Mesodermal cell (in vitro differentiated cells): Measurements from ENCODE around the gene TXK.

ENCODE experiments used
- H3K27ac ChIP-seq: 2 replicates; pipeline ENCODE4 v1.7.0; 2013; ENCODE audit warnings: mild to moderate bottlenecking, low read depth, low read length, moderate library complexity; ENCODE audit not compliant: severe bottlenecking
- H3K36me3 ChIP-seq: 2 replicates; pipeline ENCODE4 v1.7.1; 2013; ENCODE audit warnings: mild to moderate bottlenecking, low read length, moderate library complexity; ENCODE audit not compliant: control insufficient read depth, insufficient read depth
- H3K4me1 ChIP-seq: one replicate; pipeline ENCODE4 v1.7.1; 2013; ENCODE audit warnings: mild to moderate bottlenecking, low read length; ENCODE audit not compliant: insufficient read depth, control insufficient read depth, poor library complexity, severe bottlenecking
- H3K4me3 ChIP-seq: 2 replicates; pipeline ENCODE4 v1.7.0; 2013; ENCODE audit warnings: low read length, control low read depth, mild to moderate bottlenecking; ENCODE audit not compliant: insufficient read depth, poor library complexity, severe bottlenecking; ENCODE audit errors: extremely low read depth
- H3K9me3 ChIP-seq: 2 replicates; pipeline ENCODE4 v1.7.1; 2013; ENCODE audit warnings: mild to moderate bottlenecking, low read length, moderate library complexity; ENCODE audit not compliant: control insufficient read depth
- WGBS, 2 experiments: methylation state at CpG; one replicate each; pipeline ENCODE4 v1.1.5; 2013; ENCODE audit warnings: missing lambda C conversion rate in 2 of 2; ENCODE audit not compliant: insufficient coverage in 2 of 2; 5-methylcytosine and 5-hydroxymethylcytosine counted together

Gene TXK

DNA sequence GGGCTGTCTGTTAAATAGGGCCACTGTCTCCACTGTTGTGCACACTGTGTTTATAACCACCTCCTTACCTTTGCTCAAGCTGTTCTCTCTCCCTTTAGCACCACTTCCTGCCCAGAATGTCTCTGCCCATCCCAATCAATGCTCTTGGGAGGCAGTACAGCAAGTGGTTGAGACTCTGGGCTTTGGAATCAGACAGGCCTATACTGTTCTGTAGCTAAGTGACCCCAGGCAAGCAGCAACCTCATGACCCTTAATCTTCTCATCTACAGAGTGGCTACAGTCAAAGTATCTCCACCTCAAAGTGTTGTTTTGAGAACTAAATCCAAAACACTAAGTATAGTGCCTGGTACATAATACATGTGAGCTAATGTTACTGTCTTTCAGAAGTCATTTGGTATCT is 3.8 kb upstream of the TXK start:
- H3K4me3 ChIP-seq: no peak overlapping the region
- H3K27ac ChIP-seq: no peak overlapping the region
- no peaks in the 10 kb centered on the region for H3K9me3 ChIP-seq
- H3K36me3 ChIP-seq: no peaks in the 10 kb centered on the region
- H3K4me1 ChIP-seq: no peaks in the 10 kb centered on the region

- no peaks in the 10 kb centered on the region for H3K9me3 ChIP-seq
- no peaks in the 10 kb centered on the region for H3K4me1 ChIP-seq
Measured at GRCh38 chr4:48133669-48134068, 381 bp downstream of the TXK start.

GRCh38 chr4:48131736-48132135 is 2.3 kb downstream of the TXK start:
- Histone ChIP-seq H3K9me3 (no peaks in the 10 kb centered on the region), H3K4me3 (no peak overlapping the region), H3K4me1 (peaks cover 9% of the 10 kb centered on the region), H3K27ac (no peak overlapping the region), H3K36me3 (no peaks in the 10 kb centered on the region)
- 100% methylated on average over 1 of the region's 4 CpGs; no CpG with 5 or more reads in 1 of the 2 experiments for WGBS, 2 experiments

More at GRCh38 chr4:48133669-48134068, 381 bp downstream of the TXK start:
- Histone ChIP-seq H3K36me3 (no peaks in the 10 kb centered on the region), H3K27ac (no peak overlapping the region), H3K4me3 (no peak overlapping the region)

DNA sequence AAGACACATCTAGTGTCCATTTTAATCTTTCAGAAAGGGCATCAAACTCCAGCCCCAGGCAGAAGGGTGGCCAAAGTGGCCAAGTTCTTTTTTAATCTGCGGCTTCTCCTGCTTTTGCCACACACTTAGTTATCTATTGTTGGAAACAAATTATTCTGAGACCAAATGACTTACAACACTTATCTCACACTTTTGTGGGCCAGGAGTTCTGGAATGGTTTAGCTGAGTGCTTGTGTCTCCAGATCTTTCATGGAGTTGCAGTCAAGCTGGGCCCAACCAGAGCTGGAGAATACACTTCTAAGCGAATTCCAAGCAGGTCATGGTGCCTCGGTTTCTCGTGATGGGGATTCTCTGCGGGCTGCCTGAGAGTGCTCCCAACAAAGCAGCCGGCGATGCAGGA is 4.0 kb downstream of the TXK start:
- Histone ChIP-seq H3K4me1 (peaks cover 9% of the 10 kb centered on the region), H3K27ac (no peak overlapping the region), H3K36me3 (no peaks in the 10 kb centered on the region), H3K9me3 (no peaks in the 10 kb centered on the region), H3K4me3 (no peak overlapping the region)
- 77 to 84% methylated on average over 6 of the region's 7 CpGs for WGBS, 2 experiments

GRCh38 chr4:48129307-48130014 is 4.6 kb downstream of the TXK start:
- 86 to 96% methylated on average over 5 to 8 of the region's 9 CpGs for WGBS, 2 experiments
- H3K9me3 ChIP-seq: no peaks in the 10 kb centered on the region
- H3K27ac ChIP-seq: no peak overlapping the region
- no peaks in the 10 kb centered on the region for H3K36me3 ChIP-seq
- peaks cover 9% of the 10 kb centered on the region for H3K4me1 ChIP-seq
- no peak overlapping the region for H3K4me3 ChIP-seq

DNA sequence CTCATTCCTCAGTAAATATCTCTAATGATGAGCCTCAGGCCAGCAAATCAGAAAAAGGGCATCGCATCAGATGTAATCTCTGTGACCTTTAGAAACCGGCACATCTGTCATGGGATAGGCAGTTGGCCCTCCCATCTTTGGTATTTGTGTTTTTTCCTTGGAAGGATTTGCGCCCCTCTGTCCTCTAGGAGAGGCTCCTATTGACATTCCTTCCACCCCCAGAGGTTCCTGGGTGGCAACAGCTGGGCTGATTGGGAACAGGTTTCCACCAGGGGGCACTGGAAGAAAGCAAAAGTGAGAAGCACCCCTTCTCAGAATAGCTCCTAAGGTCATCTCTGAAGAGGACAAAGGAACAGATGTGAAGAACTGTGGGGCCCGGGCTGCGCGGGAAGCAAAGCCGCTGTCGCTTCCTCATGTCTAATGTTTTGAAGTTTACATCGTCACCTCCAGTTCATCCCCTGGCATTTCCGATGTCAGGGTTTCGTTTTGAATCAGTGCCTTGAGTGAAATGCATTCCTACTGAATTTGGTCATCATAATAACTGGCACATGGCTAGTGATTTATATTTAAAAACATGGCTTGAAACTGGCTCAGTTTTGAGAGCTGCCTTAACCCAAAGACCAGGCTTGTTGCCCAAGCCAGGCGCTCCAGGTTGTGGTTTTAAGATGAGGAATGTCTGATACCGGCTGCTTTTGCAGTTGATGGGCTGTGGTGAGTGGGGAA is 6.2 kb downstream of the TXK start:
- peak overlapping the region; percentile 76 for H3K27ac ChIP-seq
- 31 to 36% methylated on average over 9 to 10 of the region's 13 CpGs for WGBS, 2 experiments
- H3K4me3 ChIP-seq: no peak overlapping the region

DNA sequence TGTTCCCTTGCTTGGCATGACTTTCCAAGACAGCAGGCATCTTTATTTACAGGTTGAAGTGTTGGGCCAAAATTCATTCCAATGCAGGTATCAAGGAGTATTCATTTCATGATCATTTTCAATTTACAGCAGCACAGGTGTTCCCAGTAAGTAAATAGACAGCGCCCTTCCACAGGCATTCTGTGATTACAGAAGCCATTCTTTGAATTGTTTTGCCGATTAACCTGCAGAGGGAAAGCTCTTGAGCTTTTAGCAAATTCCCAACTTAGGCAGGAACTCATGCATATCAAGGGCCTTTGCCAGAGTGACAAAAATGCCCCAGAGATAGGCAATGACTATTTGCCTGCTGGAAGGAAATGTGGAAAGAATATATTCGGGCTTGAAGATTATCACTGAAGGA is 6.8 kb downstream of the TXK start:
- H3K27ac ChIP-seq: peak overlapping the region; percentile 76
- H3K36me3 ChIP-seq: no peaks in the 10 kb centered on the region
- H3K4me1 ChIP-seq: peaks cover 9% of the 10 kb centered on the region
- WGBS, 2 experiments: 12 to 31% methylated on average over 2 of the region's 3 CpGs
- H3K9me3 ChIP-seq: no peaks in the 10 kb centered on the region
- no peak overlapping the region for H3K4me3 ChIP-seq

More for the DNA sequence above, 6.2 kb downstream of the TXK start:
- Histone ChIP-seq H3K4me1 (peaks cover 9% of the 10 kb centered on the region), H3K9me3 (no peaks in the 10 kb centered on the region), H3K36me3 (no peaks in the 10 kb centered on the region)

- Histone ChIP-seq H3K4me3 (no peak overlapping the region), H3K4me1 (peaks cover 9% of the 10 kb centered on the region), H3K9me3 (no peaks in the 10 kb centered on the region), H3K36me3 (no peaks in the 10 kb centered on the region), H3K27ac (no peak overlapping the region)
- WGBS, 2 experiments: no CpG with 5 or more reads among the region's 1 CpG
Measured at GRCh38 chr4:48126621-48127020, 7.4 kb downstream of the TXK start.

DNA sequence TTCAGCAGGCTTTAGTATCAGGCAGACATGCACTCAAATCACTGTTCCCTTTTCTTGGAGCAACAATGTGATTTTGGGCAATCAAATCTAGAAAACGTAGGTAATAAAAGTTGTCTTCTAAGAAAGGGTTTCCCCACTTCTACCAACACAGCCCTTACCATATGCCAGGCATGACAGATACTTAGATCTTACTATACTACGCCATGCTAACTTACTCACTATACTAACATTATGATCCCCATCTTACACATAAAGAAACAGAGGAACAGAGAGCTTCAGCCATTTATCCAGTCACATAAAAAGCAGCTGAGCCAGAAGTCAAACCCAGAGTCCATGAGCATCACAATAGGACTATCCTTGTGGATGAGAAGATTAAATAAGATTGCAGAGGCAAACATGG is 9.2 kb downstream of the TXK start:
- 91 to 100% methylated on average over 1 of the region's 2 CpGs for WGBS, 2 experiments
- no peaks in the 10 kb centered on the region for H3K36me3 ChIP-seq
- no peaks in the 10 kb centered on the region for H3K9me3 ChIP-seq
- no peak overlapping the region for H3K27ac ChIP-seq
- no peak overlapping the region for H3K4me3 ChIP-seq
- H3K4me1 ChIP-seq: peaks cover 9% of the 10 kb centered on the region

DNA sequence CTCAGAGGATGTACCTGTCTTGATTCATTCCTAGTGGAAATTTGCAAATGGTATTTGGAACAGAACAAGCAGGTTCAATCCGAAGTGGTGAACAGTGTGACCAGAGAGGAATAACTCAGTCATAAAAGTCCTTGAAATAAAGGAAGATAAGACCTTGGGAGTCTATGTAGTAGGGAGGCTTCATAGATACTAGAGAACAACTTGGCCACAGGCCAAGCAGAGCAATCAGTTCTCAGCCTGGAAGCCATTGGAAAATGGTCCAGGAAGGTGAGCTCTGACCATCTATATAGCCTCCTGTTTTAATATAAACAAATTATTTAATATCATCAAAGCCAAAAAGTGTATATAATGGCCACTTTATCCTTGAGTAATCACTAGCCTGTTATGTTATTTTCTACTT is 11.3 kb downstream of the TXK start:
- Histone ChIP-seq H3K9me3 (no peaks in the 10 kb centered on the region), H3K4me3 (no peak overlapping the region), H3K36me3 (no peaks in the 10 kb centered on the region), H3K4me1 (peaks cover 9% of the 10 kb centered on the region), H3K27ac (no peak overlapping the region)
- WGBS, 2 experiments: 73 to 86% methylated on average over 1 of the region's 1 CpG

DNA sequence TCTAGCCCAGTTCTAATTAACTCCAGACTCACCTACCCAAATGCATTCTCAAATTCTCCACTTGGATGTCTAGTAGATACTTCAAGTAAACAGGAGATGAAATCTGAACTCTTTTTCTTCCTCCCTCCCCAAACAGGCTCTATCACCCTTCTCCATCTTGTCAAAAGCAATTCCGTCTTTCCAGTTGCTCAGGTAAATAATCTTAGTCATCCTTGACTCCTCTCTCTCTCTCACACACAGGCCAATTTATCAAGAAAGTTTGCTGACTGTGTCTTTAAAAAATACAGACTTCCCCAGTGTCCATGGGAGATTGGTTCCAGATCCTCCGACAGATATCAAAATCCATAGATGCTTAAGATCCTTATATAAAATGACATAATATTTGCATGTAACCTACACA is 12.9 kb downstream of the TXK start:
- WGBS, 2 experiments: 78 to 85% methylated on average over 1 of the region's 2 CpGs
- Histone ChIP-seq H3K4me3 (no peak overlapping the region), H3K9me3 (no peaks in the 10 kb centered on the region)

More for the DNA sequence above, 12.9 kb downstream of the TXK start:
- no peaks in the 10 kb centered on the region for H3K36me3 ChIP-seq
- no peak overlapping the region for H3K27ac ChIP-seq
- no peaks in the 10 kb centered on the region for H3K4me1 ChIP-seq
